GM18511 (cell line): ENCODE data around the gene KHDRBS2.

ENCODE experiments used
- ATAC-seq: cut with Tn5 transposase; IDR thresholded peaks from one replicate; pipeline ENCODE4 v1.9.1; 2021; ENCODE audit warnings: mild to moderate bottlenecking, moderate library complexity; ENCODE audit not compliant: unreplicated experiment

Gene KHDRBS2

GRCh38 chr6:62039605-62040004, 246.4 kb downstream of the KHDRBS2 start:
- no peak for ATAC-seq

- no peak for ATAC-seq
Observed at GRCh38 chr6:62037445-62037844, 248.6 kb downstream of the KHDRBS2 start.

GRCh38 chr6:62035952-62036351, 250.1 kb downstream of the KHDRBS2 start:
- ATAC-seq: no peak

GRCh38 chr6:62013719-62014118, 272.3 kb downstream of the KHDRBS2 start:
- ATAC-seq: no peak

GRCh38 chr6:62009445-62009844, 276.6 kb downstream of the KHDRBS2 start:
- no peak for ATAC-seq

- no peak for ATAC-seq
Observed at GRCh38 chr6:61989616-61990015, 296.4 kb downstream of the KHDRBS2 start.

- ATAC-seq: no peak
Observed at GRCh38 chr6:61980622-61981021, 305.4 kb downstream of the KHDRBS2 start.

GRCh38 chr6:61977947-61978346, 308.1 kb downstream of the KHDRBS2 start:
- no peak for ATAC-seq

GRCh38 chr6:61977099-61977498, 308.9 kb downstream of the KHDRBS2 start:
- no peak for ATAC-seq

GRCh38 chr6:61959196-61959595, 326.8 kb downstream of the KHDRBS2 start:
- no peak for ATAC-seq

GRCh38 chr6:61953851-61954250, 332.2 kb downstream of the KHDRBS2 start:
- no peak for ATAC-seq

GRCh38 chr6:61951586-61951985, 334.4 kb downstream of the KHDRBS2 start:
- ATAC-seq: no peak

GRCh38 chr6:61950811-61951210, 335.2 kb downstream of the KHDRBS2 start:
- ATAC-seq: no peak

- ATAC-seq: no peak
Observed at GRCh38 chr6:61949971-61950370, 336.1 kb downstream of the KHDRBS2 start.

GRCh38 chr6:61949161-61949560, 336.9 kb downstream of the KHDRBS2 start:
- ATAC-seq: no peak

- no peak for ATAC-seq
Observed at GRCh38 chr6:61947311-61947947, 338.6 kb downstream of the KHDRBS2 start.

- ATAC-seq: no peak
Observed at GRCh38 chr6:61940919-61941318, 345.1 kb downstream of the KHDRBS2 start.

GRCh38 chr6:61935242-61935846, 350.7 kb downstream of the KHDRBS2 start:
- no peak for ATAC-seq

GRCh38 chr6:61909486-61909885, 376.5 kb downstream of the KHDRBS2 start:
- no peak for ATAC-seq

GRCh38 chr6:61901748-61902147, 384.3 kb downstream of the KHDRBS2 start:
- ATAC-seq: no peak

GRCh38 chr6:61894536-61894935, 391.5 kb downstream of the KHDRBS2 start:
- no peak for ATAC-seq

- no peak for ATAC-seq
Observed at GRCh38 chr6:61887423-61887822, 398.6 kb downstream of the KHDRBS2 start.
